Measurements from ENCODE around the gene MUC2.
"Not testable (repeated sequence)": the region's sequence is repeated elsewhere in the genome, so short reads cannot be mapped to it uniquely, and the experiment has no call there.

The MUC2 gene

DNA sequence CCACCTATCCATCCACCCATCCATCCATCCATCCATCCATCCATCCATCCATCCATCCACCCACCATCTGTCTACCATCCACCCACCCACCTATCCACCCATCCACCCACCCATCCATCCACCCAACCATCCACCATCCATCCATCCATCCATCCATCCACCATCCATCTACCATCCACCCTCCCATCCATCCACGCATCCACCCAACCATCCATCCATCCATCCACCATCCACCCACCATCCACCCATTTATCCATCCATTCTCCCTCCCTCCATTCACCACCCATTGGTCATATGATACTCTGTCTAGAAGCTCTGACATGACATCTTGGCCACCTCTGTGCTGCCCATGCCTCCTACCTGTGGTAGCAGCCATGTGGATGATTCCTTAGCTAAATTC lies 31.7 kb downstream of the MUC2 start:
- no peak for DNase-seq (ENCODE audit: low read depth)

DNA sequence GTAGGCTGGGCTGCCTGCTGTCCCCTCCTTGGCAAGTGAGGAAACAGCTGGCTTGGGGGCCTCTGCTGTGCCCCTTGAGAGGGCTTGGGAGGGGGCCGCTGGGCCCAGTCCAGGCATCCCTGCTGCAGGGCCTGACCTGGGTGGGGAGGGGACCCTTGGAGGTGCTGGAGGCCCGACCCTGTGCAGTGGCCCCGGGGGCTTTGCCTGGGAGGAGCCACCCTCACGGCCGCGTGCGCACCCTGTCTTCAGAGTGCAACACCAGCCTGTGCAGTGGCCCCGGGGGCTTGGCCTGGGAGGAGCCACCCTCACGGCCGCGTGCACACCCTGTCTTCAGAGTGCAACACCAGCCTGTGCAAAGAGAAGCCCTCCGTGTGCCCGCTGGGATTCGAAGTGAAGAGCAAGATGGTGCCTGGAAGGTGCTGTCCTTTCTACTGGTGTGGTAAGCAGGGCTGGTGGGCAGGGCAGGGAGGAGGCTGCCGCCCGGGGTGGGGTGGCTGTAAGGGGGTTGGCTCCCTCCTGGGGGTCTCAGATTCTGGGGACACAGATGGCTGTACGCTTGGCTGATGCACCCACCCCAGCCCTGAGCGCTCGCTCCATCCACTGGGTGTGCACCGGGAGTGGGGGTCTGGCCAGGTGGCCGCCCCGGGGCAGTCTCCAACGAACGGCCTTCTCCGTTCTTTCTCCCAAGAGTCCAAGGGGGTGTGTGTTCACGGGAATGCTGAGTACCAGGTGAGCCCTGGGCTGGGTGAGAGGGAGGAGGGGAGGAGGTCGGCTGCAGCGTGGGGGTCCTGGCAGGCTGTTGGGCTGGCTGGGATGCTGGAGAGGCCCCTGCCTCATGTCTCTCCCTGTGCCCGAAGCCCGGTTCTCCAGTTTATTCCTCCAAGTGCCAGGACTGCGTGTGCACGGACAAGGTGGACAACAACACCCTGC lies 32.9 kb downstream of the MUC2 start:
- DNase-seq (ENCODE audit: low read depth), result no peak

DNA sequence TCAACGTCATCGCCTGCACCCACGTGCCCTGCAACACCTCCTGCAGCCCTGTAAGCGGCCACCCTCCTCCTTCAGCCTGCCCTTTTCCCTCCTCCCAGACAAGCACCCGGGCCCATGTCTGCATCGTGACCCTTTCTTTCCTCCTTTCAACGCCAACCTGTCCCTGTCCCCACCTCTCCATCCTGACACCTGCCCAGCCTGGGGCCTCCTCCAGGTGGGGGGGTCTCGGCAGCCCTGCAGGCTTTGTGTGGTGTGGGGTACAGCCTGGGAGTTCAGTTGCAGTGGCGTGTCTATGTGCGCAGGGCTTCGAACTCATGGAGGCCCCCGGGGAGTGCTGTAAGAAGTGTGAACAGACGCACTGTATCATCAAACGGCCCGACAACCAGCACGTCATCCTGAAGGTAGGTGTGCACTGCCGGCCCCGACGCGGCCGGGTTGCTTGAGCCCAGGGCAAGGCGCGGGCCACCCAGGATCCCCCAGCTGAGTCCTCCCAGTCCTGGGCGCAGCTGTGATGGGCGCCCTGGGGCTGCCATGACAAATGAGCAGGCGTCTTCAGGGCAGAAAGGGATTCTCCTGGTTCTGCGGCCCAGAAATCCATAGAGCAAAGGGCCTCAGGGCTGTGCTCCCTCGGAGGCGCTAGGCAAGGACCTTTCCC lies 33.7 kb downstream of the MUC2 start:
- no peak for DNase-seq (ENCODE audit: low read depth)

DNA sequence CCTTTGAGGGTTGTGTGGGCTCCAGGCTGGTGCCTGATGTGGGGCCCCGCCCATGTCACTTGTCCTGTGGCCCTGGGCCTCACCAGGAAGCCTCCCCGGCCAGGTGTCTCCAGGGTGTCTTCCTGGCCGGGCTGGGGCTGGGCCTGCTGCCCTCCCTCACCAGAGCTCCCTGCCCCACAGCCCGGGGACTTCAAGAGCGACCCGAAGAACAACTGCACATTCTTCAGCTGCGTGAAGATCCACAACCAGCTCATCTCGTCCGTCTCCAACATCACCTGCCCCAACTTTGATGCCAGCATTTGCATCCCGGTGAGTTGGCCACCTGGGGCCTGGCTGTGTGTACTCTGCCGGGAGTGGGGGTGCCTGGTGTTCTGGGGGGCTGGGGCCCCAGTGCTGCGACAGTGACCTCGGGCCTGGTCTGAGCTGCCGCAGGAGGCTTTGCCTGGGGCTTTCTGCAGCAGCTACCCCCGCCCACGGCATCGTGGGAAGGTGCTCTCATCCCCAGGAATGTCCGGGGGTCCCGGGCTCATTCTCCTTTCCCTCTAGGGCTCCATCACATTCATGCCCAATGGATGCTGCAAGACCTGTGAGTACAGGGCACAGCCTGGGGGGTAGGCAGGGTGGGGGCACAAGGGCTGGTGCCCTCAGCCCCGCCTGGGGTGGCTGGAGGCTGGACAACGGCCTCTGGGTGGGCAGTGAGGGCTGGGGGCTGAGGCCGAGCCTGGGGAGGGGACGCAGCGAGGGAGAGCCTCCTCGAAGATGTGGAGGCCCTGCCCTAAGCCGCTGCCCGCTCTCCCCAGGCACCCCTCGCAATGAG lies 34.6 kb downstream of the MUC2 start:
- DNase-seq (ENCODE audit: low read depth), result no peak

DNA sequence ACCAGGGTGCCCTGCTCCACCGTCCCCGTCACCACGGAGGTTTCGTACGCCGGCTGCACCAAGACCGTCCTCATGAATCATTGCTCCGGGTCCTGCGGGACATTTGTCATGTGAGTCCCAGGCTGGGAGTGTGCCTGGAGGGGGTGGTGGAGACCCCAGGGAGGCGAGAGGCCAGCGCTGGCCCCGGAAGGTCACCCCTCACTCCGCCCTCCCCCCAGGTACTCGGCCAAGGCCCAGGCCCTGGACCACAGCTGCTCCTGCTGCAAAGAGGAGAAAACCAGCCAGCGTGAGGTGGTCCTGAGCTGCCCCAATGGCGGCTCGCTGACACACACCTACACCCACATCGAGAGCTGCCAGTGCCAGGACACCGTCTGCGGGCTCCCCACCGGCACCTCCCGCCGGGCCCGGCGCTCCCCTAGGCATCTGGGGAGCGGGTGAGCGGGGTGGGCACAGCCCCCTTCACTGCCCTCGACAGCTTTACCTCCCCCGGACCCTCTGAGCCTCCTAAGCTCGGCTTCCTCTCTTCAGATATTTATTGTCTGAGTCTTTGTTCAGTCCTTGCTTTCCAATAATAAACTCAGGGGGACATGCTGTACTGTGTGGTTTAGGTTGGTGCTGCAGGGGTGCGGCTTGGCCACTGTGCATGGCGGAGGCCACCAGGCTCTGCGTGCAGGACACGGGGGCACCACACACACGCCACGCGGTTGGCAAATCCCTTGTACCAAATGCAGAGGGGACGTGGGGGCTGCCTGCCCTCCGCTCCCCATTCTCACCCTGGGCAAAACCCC lies 35.4 kb downstream of the MUC2 start:
- DNase-seq (ENCODE audit: low read depth), result no peak

DNA sequence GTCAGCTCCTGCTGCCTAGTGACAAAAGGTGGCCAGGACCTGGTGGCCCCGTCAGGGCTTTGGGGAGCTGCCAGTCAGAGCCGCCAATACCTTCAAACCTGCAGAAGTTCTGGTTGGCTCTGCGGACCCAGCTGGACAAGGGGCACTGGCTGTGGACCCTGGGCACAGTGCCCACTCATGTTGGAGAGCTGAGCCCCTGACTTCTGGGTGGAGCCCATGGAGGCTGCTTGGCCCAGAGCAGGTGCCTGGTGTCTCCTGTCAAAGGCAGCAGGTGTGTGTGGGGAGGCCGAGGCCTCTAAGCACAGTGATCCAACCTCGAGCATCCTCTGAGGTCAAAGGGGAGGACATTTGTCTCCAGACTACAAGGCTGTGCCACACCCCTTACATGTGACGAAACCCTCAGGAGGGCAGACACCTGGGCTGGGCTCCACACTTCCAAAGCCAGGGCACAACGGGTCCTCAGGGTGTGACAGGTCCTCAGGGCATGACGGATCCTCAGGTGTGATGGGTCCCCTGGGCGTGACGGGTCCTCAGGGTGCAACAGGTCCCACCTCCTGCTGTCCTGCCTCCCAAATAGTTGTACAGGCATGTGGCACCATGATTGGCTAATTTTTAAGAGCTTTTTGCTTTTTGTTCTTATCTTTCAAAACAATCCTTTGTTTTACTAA lies 37.0 kb downstream of the MUC2 start:
- DNase-seq (ENCODE audit: low read depth), result no peak

DNA sequence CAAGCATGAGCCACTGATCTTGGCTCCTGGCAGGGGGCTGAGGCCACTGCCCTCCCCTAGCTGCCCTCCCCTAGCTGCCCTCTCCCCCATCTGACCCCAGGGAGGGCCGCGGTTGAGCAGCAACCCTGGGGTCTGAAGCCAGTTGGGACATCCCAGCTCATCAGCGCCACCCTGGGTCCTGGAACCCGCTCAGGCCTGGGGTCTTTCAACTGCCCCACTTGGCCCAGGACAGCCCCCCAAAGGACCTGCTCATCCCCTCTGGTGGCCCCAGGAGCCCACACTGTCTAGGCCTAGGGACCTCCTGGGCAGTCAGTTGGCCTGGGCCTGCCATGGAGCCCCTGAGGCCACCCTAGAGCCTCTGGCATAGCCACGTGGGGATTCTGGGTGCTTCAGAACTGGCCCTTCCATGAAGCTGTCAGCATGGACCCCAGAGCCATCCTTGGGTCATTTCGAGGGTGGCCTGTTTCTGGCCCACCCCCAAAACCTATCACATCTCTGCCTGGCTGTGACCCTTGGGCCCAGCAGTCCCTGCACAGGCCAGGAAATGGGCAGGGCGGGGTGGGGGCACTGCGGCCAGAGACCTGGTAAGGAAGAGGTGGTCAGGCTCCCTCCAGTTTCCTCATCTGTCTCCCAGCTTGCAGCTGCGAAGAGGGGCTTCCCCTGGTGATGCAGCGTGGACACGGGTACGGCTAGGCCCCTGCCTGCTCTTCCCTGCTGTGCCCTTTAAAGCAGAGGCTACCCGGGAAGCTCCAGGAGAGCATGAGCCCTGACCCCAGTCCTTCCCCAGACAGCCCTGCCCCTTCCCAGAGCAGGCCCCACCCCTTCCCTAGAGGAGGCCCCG lies 37.9 kb downstream of the MUC2 start:
- no peak for DNase-seq (ENCODE audit: low read depth)

DNA sequence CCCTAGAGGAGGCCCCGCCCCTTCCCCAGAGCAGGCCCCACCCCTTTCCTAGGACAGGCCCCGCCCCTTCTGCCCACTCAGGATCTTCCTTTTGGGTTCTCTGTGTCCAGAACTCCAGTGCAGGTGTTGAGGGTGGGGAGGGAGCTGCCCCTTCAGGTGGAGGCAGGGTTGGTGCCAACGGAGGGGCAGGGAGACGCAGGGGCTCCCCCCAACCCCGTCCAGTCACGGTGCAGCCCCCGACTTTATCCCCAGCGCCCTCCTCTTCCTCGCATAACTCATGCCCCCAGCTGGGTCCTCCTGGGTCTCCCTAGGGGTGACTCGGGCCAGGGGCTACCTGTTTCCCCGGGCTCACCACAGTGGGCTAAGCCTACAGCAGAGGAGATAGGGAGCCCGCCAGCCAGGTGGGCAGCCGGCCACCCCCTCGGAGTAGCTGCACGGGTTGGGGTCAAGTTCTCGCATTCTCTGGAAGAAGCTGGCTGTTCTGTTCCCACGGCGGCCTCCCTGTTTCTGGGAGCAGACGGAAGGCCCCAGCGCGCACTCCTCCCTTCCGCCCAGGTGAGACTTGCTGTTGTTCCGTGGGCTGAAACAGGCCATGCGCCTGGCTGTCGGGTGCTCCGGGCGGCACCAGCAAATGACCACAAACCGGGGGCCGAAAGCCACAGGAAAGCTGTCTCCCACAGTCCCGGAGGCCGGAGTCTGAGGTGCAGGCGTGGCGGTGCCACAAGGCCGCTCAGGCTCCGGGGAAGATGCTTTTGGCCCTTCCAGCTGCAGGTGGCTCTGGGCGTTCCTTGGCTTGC lies 38.9 kb downstream of the MUC2 start:
- DNase-seq (ENCODE audit: low read depth), result no peak

DNA sequence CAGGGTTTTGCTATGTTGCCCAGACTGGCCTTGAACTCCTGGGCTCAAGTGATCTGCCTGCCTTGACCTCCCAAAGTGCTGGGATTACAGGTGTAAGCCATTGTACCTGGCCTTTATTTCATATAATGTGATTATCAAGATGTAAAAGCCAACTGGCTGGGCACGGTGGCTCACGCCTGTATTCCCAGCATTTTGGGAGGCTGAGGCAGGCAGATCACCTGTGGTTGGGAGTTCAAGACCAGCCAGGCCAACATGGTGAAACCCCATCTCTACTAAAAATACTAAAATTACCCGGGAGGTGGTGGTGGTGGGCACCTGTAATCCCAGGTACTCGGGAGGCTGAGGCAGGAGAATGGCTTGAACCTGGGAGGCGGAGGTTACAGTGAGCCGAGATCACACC lies 40.6 kb downstream of the MUC2 start:
- not testable (repeated sequence) for DNase-seq (ENCODE audit: low read depth)

DNA sequence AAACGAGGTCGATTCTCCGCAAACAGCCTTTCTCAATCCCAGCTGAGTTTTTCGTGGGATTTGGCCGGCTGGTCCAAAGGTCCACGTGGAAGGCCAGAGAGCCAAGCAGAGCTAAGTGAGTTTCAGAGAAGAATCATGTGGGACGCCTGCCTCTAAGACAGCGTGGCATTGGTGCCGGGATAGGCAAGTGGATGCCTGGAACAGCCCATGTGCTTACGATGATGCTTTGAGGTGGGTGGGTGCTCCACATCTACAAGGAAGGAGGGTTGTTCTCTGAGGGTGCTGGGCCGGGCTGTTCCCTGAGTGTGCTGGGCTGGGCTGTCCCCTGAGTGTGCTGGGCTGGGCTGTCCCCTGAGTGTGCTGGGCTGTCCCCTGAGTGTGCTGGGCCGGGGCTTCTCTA lies 41.4 kb downstream of the MUC2 start:
- no peak for DNase-seq (ENCODE audit: low read depth)

DNA sequence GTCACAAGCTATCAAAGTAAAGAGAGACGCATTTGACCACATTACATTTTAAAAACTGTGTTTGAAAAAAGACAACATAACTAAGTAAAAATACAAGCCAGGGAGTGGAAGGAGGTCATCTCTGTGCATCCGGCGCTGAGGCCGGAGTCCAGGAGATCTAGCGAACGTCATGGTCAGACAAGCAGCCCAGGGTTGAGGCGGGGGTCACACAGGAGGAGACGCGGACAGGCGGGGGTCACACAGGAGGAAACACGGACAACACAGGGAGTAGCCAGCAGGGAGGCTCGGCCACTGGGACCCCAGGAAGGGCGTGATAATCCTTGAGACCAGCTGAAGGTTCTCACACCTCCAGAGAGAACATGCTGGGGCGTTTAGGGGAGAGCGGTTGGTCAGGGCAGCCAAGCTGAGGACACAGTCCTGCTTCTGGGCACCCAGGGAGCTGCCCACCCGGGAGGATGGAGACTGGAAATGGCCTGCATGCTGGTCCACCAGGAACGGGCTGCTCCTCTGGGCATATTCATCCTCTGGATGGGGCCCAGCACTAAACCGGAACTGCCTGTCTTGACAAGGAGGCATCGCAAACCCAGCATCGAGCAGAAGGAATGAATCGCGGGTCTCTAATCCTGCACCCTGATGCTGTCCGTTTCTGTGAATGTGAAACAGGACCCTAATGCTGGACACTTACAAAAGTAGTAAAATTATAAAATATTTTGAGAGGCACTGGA lies 42.2 kb downstream of the MUC2 start:
- DNase-seq (ENCODE audit: low read depth), result no peak

DNA sequence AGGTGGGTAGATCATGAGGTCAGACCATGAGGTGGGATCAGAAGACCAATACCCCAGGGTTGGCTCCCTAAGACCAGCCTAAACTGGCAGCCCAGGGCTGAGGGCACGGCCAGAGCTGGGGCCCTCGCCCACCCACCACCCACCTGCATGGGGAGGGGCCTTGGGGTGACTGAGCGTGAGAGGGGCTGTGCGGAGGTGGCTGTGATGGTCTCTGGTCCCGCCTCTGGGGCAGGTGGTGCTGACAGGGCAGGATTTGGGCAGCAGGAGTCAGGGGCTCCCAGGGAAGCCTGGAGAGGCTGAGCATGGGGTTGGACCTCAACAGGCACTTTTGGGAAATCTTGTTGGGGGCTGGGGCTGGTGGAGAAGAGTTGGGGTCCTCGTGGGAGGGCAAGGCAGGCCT lies 43.3 kb downstream of the MUC2 start:
- no peak for DNase-seq (ENCODE audit: low read depth)

DNA sequence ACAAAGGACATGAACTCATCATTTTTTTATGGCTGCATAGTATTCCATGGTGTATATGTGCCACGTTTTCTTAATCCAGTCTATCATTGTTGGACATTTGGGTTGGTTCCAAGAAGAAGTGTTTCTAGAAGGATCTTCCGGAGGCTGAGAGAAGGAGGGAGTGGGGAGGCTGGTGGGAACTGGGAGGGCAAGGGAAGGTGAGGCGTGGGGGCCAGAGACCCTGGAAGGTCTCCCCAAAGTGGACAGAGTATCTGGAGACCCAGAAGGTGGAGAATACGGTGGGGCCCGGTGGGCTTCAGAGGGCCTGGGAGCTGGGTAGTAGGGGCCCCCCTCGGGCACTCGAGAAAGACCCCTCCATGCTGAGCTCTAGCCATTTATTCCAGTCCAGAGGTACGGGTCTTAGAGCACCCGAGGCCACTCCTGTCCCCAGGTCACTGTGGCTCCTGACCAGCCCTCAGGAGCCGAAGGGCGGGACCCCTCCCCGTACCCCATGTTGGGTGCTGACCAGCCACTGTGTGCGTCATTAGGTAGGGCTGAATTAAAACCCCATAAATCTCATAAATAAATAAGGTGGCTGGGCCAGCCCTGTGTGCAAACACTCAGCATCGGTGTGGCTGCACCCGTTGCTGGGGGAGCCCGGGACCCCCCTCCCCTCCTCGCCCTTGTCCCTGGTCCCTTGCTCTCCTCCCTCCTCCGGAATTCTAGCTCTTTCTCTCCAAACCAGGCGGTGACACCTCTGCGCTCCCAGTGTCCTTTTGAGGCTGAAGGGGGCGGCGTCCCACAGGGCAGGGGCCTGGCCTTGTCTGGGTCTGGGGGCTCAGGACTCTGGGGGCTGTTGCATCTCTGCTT lies 44.3 kb downstream of the MUC2 start:
- DNase-seq (ENCODE audit: low read depth), result no peak

DNA sequence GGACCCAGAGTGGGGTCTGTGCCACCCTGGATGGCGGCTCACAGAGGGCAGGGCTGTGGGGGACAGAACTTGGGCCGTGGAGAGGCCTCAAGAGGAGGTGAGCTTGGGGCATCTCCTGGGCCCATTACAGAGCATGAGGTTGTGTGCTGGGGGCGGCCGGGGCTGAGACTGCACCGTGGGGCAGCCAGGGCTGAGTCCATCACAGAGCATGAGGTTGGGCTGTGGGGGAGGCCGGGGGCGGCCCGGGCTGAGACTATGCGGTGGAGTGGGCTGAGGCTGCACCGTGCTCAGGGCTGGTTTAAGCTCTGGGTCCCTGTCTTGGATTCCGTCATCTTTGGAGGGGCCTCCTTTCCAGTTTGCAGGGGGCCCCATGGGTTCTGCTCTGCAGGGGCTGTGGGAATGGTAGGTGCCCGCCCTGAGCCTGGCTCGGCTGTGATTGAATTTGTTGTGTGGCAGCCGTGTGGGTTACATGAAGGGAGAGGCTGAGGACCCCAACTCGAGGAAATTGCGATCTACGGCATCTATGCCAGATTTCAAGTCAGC lies 45.0 kb downstream of the MUC2 start:
- no peak for DNase-seq (ENCODE audit: low read depth)

DNA sequence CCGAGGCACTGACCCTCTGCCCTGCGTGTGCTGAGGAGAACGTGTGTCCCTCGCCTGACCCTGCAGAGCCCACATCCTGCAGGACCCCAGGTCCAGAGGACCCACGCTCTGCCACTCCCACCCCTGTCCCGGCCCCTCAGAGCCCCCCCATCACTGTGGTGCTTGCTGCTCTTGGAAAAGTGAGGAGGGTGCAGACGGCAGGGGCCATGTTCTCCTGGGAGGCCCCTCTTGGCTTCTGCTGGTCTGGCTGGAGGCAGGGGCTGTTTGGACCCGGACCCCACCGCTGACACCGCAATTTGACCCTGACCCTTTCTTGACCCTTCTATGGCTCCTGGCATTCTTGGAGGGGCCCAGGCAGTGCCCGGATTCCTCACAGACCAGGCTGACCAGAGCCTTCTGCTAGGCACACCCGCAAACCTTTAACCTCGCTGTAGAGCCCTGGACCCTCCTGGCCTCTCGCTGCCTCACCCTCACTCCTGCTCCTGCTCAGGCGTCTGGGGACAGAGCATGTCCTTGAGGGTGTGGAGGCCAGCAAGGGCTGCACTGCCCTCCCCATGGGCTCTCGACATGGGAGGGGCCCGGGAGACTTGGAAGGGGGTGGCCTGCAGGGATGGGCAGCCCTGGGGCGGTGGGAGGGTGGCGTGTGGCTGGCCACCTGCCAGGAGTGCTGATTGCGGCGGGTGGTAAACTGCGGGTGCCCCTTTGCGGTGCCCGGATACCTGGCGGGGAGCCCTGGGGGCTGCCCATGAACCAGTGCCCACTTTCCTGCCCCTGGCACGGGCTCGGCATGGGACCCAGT lies 46.1 kb downstream of the MUC2 start:
- DNase-seq (ENCODE audit: low read depth), result no peak

DNA sequence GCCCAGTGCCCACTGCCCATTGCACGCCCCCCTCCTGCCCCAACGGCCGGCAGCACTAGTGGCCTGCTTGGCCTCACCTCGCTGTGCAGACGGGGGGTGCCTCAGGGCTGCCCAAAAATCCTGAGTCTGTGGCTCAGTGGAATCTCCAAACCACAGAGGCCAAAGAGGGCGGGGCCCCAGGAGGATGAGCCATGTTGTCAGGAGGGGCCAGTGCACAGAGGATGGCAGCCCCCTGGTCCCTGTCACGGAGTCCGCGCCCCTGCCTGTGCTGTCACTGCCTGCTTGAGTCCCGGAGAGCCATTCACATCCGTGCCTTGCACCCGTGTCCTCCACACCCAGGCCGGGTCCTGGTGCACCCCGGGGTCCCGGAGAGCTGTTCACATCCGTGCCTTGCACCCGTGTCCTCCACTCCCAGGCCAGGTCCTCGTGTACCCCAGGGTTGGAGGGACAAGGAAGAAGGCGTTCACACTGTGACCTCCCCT lies 46.7 kb downstream of the MUC2 start:
- no peak for DNase-seq (ENCODE audit: low read depth)

Data from activated T-cell treated with anti-CD3 and anti-CD28 coated beads for 48 hours (primary cell).